ENCODE measurements around the gene PET100. TPM values are rescaled to one million over a fixed set of nuclear protein-coding genes. Genes with fewer than 3 reads are reported as not detected.

PET100 gene
- total RNA-seq, 1 donor from 2014 or later = 139 TPM

- peaks cover 3% of the 10 kb centered on the region for H3K4me1 Mint-ChIP-seq
- no peak overlapping the region for H3K4me3 Mint-ChIP-seq
- no peaks in the 10 kb centered on the region for H3K36me3 Mint-ChIP-seq
- no peak overlapping the region for H3K27ac Mint-ChIP-seq
- peaks cover 67% of the 10 kb centered on the region for H3K27me3 Mint-ChIP-seq (ENCODE audit: low read depth)
- peaks cover 3% of the 10 kb centered on the region for H3K9me3 Mint-ChIP-seq
- TF ChIP-seq CTCF (IDR thresholded peaks at IDR 0.05; ENCODE audit: unreplicated experiment) = no peak
- no peak for DNase-seq (ENCODE audit: low spot score in 2 of 2, unreplicated experiment in 2 of 2)
Observed at GRCh38 chr19:7676376-7676775, 46.8 kb downstream of the PET100 start.

GRCh38 chr19:7676854-7677253, 47.3 kb downstream of the PET100 start, which contains the start of gene MCEMP1:
Gene MCEMP1, plus strand, starts transcription at chr19:7677090. Its CDS starts 31 bp downstream, at chr19:7677121.
- DNase-seq (ENCODE audit: low spot score in 2 of 2, unreplicated experiment in 2 of 2) = no peak
- H3K9me3 Mint-ChIP-seq = peaks cover 3% of the 10 kb centered on the region
- TF ChIP-seq CTCF (IDR thresholded peaks at IDR 0.05; ENCODE audit: unreplicated experiment) = no peak
- peaks cover 5% of the 10 kb centered on the region for H3K4me1 Mint-ChIP-seq
- no peak within 1 kb of the TSS for H3K4me3 Mint-ChIP-seq
- H3K27ac Mint-ChIP-seq = no peak within 1 kb of the TSS
- no peaks in the 10 kb centered on the region for H3K36me3 Mint-ChIP-seq
- H3K27me3 Mint-ChIP-seq (ENCODE audit: low read depth) = peaks cover 62% of the 10 kb centered on the region

GRCh38 chr19:7677669-7678311, 48.2 kb downstream of the PET100 start:
- H3K27ac Mint-ChIP-seq = no peak overlapping the region
- DNase-seq (ENCODE audit: low spot score in 2 of 2, unreplicated experiment in 2 of 2) = no peak
- peaks cover 4% of the 10 kb centered on the region for H3K36me3 Mint-ChIP-seq
- peaks cover 6% of the 10 kb centered on the region for H3K4me1 Mint-ChIP-seq
- no peak overlapping the region for H3K4me3 Mint-ChIP-seq
- H3K9me3 Mint-ChIP-seq = peaks cover 3% of the 10 kb centered on the region
- peaks cover 53% of the 10 kb centered on the region for H3K27me3 Mint-ChIP-seq (ENCODE audit: low read depth)
- no peak for TF ChIP-seq CTCF (IDR thresholded peaks at IDR 0.05; ENCODE audit: unreplicated experiment)

GRCh38 chr19:7678971-7679751, 49.6 kb downstream of the PET100 start:
- Mint-ChIP-seq H3K4me3 (peak overlapping the region; percentile 29), H3K36me3 (peaks cover 8% of the 10 kb centered on the region), H3K27me3 (ENCODE audit: low read depth) (peaks cover 39% of the 10 kb centered on the region), H3K9me3 (no peaks in the 10 kb centered on the region), H3K27ac (no peak overlapping the region), H3K4me1 (peaks cover 6% of the 10 kb centered on the region)
- no peak for DNase-seq (ENCODE audit: low spot score in 2 of 2, unreplicated experiment in 2 of 2)
- TF ChIP-seq CTCF (IDR thresholded peaks at IDR 0.05; ENCODE audit: unreplicated experiment) = no peak

GRCh38 chr19:7679771-7680605, 50.4 kb downstream of the PET100 start:
- peak overlapping the region; percentile 56 for H3K4me3 Mint-ChIP-seq

More at GRCh38 chr19:7679771-7680605, 50.4 kb downstream of the PET100 start:
- TF ChIP-seq CTCF (IDR thresholded peaks at IDR 0.05; ENCODE audit: unreplicated experiment) = no peak
- H3K27ac Mint-ChIP-seq = no peak overlapping the region
- H3K9me3 Mint-ChIP-seq = no peaks in the 10 kb centered on the region
- peaks cover 35% of the 10 kb centered on the region for H3K27me3 Mint-ChIP-seq (ENCODE audit: low read depth)
- DNase-seq (ENCODE audit: low spot score in 2 of 2, unreplicated experiment in 2 of 2) = no peak
- peaks cover 8% of the 10 kb centered on the region for H3K36me3 Mint-ChIP-seq
- H3K4me1 Mint-ChIP-seq = peaks cover 6% of the 10 kb centered on the region
